K562 (cell line): Measurements from ENCODE around the gene CACNB1. TPM values are rescaled to one million over a fixed set of nuclear protein-coding genes. Genes with fewer than 3 reads are reported as not detected.

Experiments used
- ATAC-seq: fragments of 200-7000 bp; cut with Tn5 transposase; 3 replicates; pipeline ENCODE4 v1.9.1; 2020; ENCODE audit warnings: moderate library complexity
- BruUV-seq: library from RNA; stranded (reverse); fragments of 400-500 nt; replicated peaks from 2 replicates; lab custom pipeline; 2021; lab: Mats Ljungman, UMichigan
- CTCF ChIA-PET: fragments of 300-600 bp; formaldehyde crosslinking; extraction: SDS; loops from one replicate; lab custom pipeline; 2021; ENCODE audit warnings: low intra/inter-chr PET ratio; lab: Yijun Ruan, JAX
- POLR2A ChIA-PET: fragments of 300-600, 350-650 bp; sonication (Branson Sonifier 250); formaldehyde crosslinking; extraction: SDS; loops from one replicate; lab custom pipeline; 2021; ENCODE audit warnings: antibody characterized with exemption, inconsistent platforms; lab: Yijun Ruan, JAX
- DNase-seq, 4 experiments: peaks; one replicate each; pipeline versions ENCODE4 v3.0.0 to v3.0.0-alpha.2; 2011 to 2018; ENCODE audit warnings: low spot score in 3 of 4, mixed read lengths in 3 of 4; ENCODE audit errors: extremely low read depth in 1 of 4
- FAIRE-seq: peaks from 2 replicates; lab custom pipeline; 2011; peaks lifted over from hg19 to GRCh38; lab: Jason Lieb, UNC
- H2AFZ ChIP-seq: 2 replicates; pipeline ENCODE4 v1.6.0; 2011; ENCODE audit warnings: low read depth, low read length, control low read depth, inconsistent platforms
- H3K27ac ChIP-seq: fragments of 200-600 bp; 3 replicates; pipeline ENCODE4 v1.8.0; 2011; ENCODE audit warnings: low read depth, mild to moderate bottlenecking, control low read depth, inconsistent platforms, low read length, moderate library complexity, mixed read lengths; ENCODE audit errors: extremely low read depth
- H3K27me3 ChIP-seq, 2 experiments: fragments of 300-600 bp in 1 of 2; 2 replicates in 1 of 2; 3 replicates in 1 of 2; pipeline versions ENCODE4 v1.6.0 to v1.8.0; 2011; ENCODE audit warnings: inconsistent platforms in 2 of 2, low read length in 2 of 2, mild to moderate bottlenecking in 1 of 2, mixed read lengths in 1 of 2, moderate library complexity in 1 of 2; ENCODE audit not compliant: control insufficient read depth in 2 of 2, insufficient read depth in 2 of 2
- H3K36me3 ChIP-seq: fragments of 300-600 bp; 3 replicates; pipeline ENCODE4 v1.8.0; 2011; ENCODE audit warnings: mild to moderate bottlenecking, low read length, inconsistent platforms; ENCODE audit not compliant: control insufficient read depth, insufficient read depth
- H3K4me1 ChIP-seq, 2 experiments: fragments of 200-600 bp in 1 of 2; replicated peaks in 1 of 2; 2 replicates in 1 of 2; 3 replicates in 1 of 2; pipeline versions ENCODE4 v1.5.1 to v1.8.0; 2011; ENCODE audit warnings: inconsistent platforms in 2 of 2, low read length in 2 of 2, mild to moderate bottlenecking in 1 of 2, mixed read lengths in 1 of 2, moderate library complexity in 1 of 2; ENCODE audit not compliant: control insufficient read depth in 2 of 2, insufficient read depth in 2 of 2
- H3K4me2 ChIP-seq: 2 replicates; pipeline ENCODE4 v1.6.1; 2011; ENCODE audit warnings: low read length, control low read depth, inconsistent platforms, mixed read lengths; ENCODE audit not compliant: insufficient read depth
- H3K4me3 ChIP-seq: fragments of 200-600 bp; sonication (generic), shearing (Covaris generic); 2 replicates; pipeline ENCODE4 v1.5.1; 2016; ENCODE audit warnings: control low read depth, inconsistent platforms
- H3K79me2 ChIP-seq: fragments of 200-600 bp; 3 replicates; pipeline ENCODE4 v1.8.0; 2011; ENCODE audit warnings: low read length, inconsistent platforms; ENCODE audit not compliant: control insufficient read depth, insufficient read depth
- H3K9ac ChIP-seq, 2 experiments: 2 replicates each; pipeline versions ENCODE4 v1.6.0 to v1.6.1; 2011; ENCODE audit warnings: low read depth in 2 of 2, low read length in 2 of 2, control low read depth in 1 of 2, inconsistent platforms in 1 of 2, mild to moderate bottlenecking in 1 of 2, mixed read lengths in 1 of 2; ENCODE audit not compliant: insufficient read depth in 1 of 2
- H3K9me1 ChIP-seq: one replicate; pipeline ENCODE4 v1.6.0; 2011; ENCODE audit warnings: inconsistent platforms, mild to moderate bottlenecking, low read length, moderate library complexity; ENCODE audit not compliant: control insufficient read depth, insufficient read depth
- H3K9me3 ChIP-seq: replicated peaks from 2 replicates; pipeline ENCODE4 v1.5.1; 2011; ENCODE audit warnings: low read depth, low read length, inconsistent platforms; ENCODE audit not compliant: control insufficient read depth, insufficient read depth
- H4K20me1 ChIP-seq: replicated peaks from 2 replicates; pipeline ENCODE4 v1.6.1; 2011; ENCODE audit warnings: low read length, inconsistent platforms, mixed read lengths; ENCODE audit not compliant: control insufficient read depth, insufficient read depth
- HOXB6 ChIP-seq: fragments of 250-450 bp; sonication (Bioruptor Pico); IDR thresholded peaks from 2 replicates; pipeline ENCODE4 v1.5.1; 2022; ENCODE audit warnings: mild to moderate bottlenecking, borderline replicate concordance
- PCBP1 ChIP-seq: fragments of 200-400 bp; formaldehyde crosslinking; IDR thresholded peaks from 2 replicates; pipeline ENCODE4 v1.6.1; 2018; ENCODE audit warnings: mild to moderate bottlenecking, low read depth, low read length; ENCODE audit not compliant: poor library complexity, severe bottlenecking
- TFAM ChIP-seq: fragments of 250-450 bp; sonication (Bioruptor Pico); conservative IDR thresholded peaks from 2 replicates; pipeline ENCODE4 v1.5.0; 2021; ENCODE audit warnings: mild to moderate bottlenecking, moderate library complexity
- WGBS: fragments of 100-300 bp; shearing (Covaris generic); methylation state at CpG from one replicate; pipeline ENCODE4 v1.1.6; 2016; ENCODE audit warnings: low coverage, mixed read lengths; ENCODE audit not compliant: insufficient coverage; ENCODE audit errors: missing lambda C conversion rate; 5-methylcytosine and 5-hydroxymethylcytosine counted together
- in situ Hi-C: fragments of 300-500 bp; cut with MboI; formaldehyde crosslinking; loops from 4 replicates; pipeline ENCODE4 v1.15.0; 2018; ENCODE audit warnings: inconsistent platforms, mixed read lengths
- intact Hi-C: fragments of 100-400 bp; cut with micrococcal nuclease; formaldehyde crosslinking; loops from 2 replicates; pipeline ENCODE4 v1.14.2; 2022
- polyA plus RNA-seq, 8 experiments: library from polyadenylated mRNA; depleted of rRNA in 4 of 8; stranded (reverse) in 5 of 8; unstranded in 3 of 8; fragments of >200 nt; fragmentation: Nextera tagmentation in 2 of 8; fragmentation: Illumina TruSeq in 1 of 8; extraction: Ambion mirVana in 2 of 8; extraction: Trizol in 1 of 8; gene quantifications; 2 replicates each; pipeline versions ENCODE4 v1.2.1 to v1.2.3, GENCODE V29; 2011 to 2014; ENCODE audit warnings: inconsistent platforms in 1 of 8, missing spikeins in 1 of 8
- total RNA-seq, 7 experiments: library from RNA; depleted of rRNA in 6 of 7; stranded (reverse); fragments of >200 nt in 6 of 7; fragmentation: Illumina TruSeq in 2 of 7; extraction: Trizol in 2 of 7; gene quantifications; 2 replicates each; pipeline versions ENCODE4 v1.2.1 to v1.2.3, GENCODE V29; 2011 to 2021; ENCODE audit warnings: low replicate concordance in 1 of 7
- TF ChIP-seq, protein P1 (sequence below), 3 experiments: IDR thresholded peaks in 2 of 3; conservative IDR thresholded peaks in 1 of 3; 2 replicates each; pipeline ENCODE4 v1.5.1; 2011 to 2012; ENCODE audit warnings: low read length in 3 of 3, mild to moderate bottlenecking in 3 of 3, control low read depth in 2 of 3, improper control_type of control experiment in 1 of 3, inconsistent platforms in 1 of 3, low read depth in 1 of 3, mixed read lengths in 1 of 3, moderate library complexity in 1 of 3; ENCODE audit not compliant: insufficient read depth in 2 of 3

CACNB1 gene
- total and polyA plus RNA-seq, 9 of the 15 experiments (the other 6 are each of a cell fraction or from before 2014, with no cell fraction given) = 0.08 to 7.4 (median 3.0) TPM

DNA sequence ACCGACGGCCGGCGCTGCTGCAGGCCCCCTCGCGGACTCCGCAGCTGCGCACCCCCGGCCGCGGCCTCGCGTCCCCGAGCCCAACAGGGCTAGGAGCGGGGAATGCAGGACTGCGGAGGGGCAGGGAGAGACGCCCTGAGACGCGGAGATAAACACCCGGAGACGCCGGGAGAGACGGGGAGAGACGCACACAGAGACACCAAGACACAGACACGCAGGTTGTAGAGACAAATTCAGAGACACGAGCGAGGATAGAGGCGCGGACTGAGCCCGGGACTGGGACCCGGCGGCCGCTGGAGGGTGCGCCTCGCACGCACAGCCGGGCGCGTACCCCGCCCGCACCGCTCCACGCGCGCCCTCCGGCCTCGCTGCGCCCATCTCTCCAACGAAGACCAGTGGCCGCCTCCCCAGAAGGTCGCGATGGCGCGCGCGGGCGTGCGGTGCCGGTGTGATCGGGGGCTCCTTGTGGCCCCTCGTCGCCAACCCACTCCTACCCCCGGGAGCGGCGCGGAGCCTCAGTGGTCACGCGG, 27.4 kb upstream of the CACNB1 start:
- Histone ChIP-seq H3K27ac (no peak overlapping the region), H3K36me3 (no peaks in the 10 kb centered on the region), H3K4me3 (no peak overlapping the region), H3K4me1 (peaks cover 2 to 29% of the 10 kb centered on the region in 2 experiments; a peak in 3 of 5 replicates), H4K20me1 (no peaks in the 10 kb centered on the region), H3K9ac (no peak overlapping the region), H3K4me2 (no peak overlapping the region), H3K27me3 (peaks cover 6 to 38% of the 10 kb centered on the region in 2 experiments; a peak in 4 of 5 replicates), H3K9me3 (no peaks in the 10 kb centered on the region), H2AFZ (no peak overlapping the region), H3K79me2 (no peaks in the 10 kb centered on the region), H3K9me1 (no peaks in the 10 kb centered on the region)
- intact Hi-C loops = no loop called here
- 0 out of 3 replicates have a peak, but pooled peaks have one; percentile 13 for ATAC-seq
- CTCF ChIA-PET = no interaction called here
- POLR2A ChIA-PET = no interaction called here
- WGBS = 16% methylated on average over 30 of the region's 68 CpGs
- no TSS peak for BruUV-seq
- DNase-seq = no peak
- in situ Hi-C loops = no loop called here
- TF ChIP-seq, protein P1, sequence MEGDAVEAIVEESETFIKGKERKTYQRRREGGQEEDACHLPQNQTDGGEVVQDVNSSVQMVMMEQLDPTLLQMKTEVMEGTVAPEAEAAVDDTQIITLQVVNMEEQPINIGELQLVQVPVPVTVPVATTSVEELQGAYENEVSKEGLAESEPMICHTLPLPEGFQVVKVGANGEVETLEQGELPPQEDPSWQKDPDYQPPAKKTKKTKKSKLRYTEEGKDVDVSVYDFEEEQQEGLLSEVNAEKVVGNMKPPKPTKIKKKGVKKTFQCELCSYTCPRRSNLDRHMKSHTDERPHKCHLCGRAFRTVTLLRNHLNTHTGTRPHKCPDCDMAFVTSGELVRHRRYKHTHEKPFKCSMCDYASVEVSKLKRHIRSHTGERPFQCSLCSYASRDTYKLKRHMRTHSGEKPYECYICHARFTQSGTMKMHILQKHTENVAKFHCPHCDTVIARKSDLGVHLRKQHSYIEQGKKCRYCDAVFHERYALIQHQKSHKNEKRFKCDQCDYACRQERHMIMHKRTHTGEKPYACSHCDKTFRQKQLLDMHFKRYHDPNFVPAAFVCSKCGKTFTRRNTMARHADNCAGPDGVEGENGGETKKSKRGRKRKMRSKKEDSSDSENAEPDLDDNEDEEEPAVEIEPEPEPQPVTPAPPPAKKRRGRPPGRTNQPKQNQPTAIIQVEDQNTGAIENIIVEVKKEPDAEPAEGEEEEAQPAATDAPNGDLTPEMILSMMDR (IDR thresholded peaks at IDR 0.05 in 2 of 3, conservative IDR thresholded peaks at IDR 0.05 in 1 of 3; ENCODE audit: insufficient read depth in 2 of 3, low read depth in 1 of 3, low read length in 3 of 3) = 0 out of 6 replicates have a peak, but pooled peaks of 1 of the 3 experiments have one; percentile 3
- TF ChIP-seq HOXB6 (CRISPR knock-in tag) (no peak), TFAM (CRISPR knock-in tag) (no peak), PCBP1 (peak; percentile 7)
- no peak for FAIRE-seq
